Measurements from ENCODE around the gene NDRG2. TPM values are rescaled to one million over a fixed set of nuclear protein-coding genes. Genes with fewer than 3 reads are reported as not detected.

The NDRG2 gene
- total RNA-seq, 1 donor, result not detected

GRCh38 chr14:21060614-21061346, 35.9 kb upstream of the NDRG2 start:
- no peak for DNase-seq (ENCODE audit: low read depth)
- no peak overlapping the region for H3K4me3 ChIP-seq (ENCODE audit: low read depth, low read length)
- no peak for TF ChIP-seq CTCF (IDR thresholded peaks at IDR 0.05; ENCODE audit: insufficient read depth, low read depth, low read length)

GRCh38 chr14:21059842-21060613, 35.2 kb upstream of the NDRG2 start:
- no peak for DNase-seq (ENCODE audit: low read depth)
- TF ChIP-seq CTCF (IDR thresholded peaks at IDR 0.05; ENCODE audit: insufficient read depth, low read depth, low read length), result no peak
- H3K4me3 ChIP-seq (ENCODE audit: low read depth, low read length), result no peak overlapping the region

- no peak for TF ChIP-seq CTCF (IDR thresholded peaks at IDR 0.05; ENCODE audit: insufficient read depth, low read depth, low read length)
- H3K4me3 ChIP-seq (ENCODE audit: low read depth, low read length), result no peak overlapping the region
- DNase-seq (ENCODE audit: low read depth), result no peak
Observed at GRCh38 chr14:21058903-21059302, 34.0 kb upstream of the NDRG2 start.

GRCh38 chr14:21057803-21058675, 33.2 kb upstream of the NDRG2 start, which contains the start of gene RNASE8:
TSS of gene RNASE8 (plus strand) at chr14:21057822. CDS start at chr14:21057893, 71 bp downstream.
- peak; percentile 15 for TF ChIP-seq CTCF (IDR thresholded peaks at IDR 0.05; ENCODE audit: insufficient read depth, low read depth, low read length)
- no peak for DNase-seq (ENCODE audit: low read depth)
- H3K4me3 ChIP-seq (ENCODE audit: low read depth, low read length), result no peak within 1 kb of the TSS

- no peak for TF ChIP-seq CTCF (IDR thresholded peaks at IDR 0.05; ENCODE audit: insufficient read depth, low read depth, low read length)
- no peak for DNase-seq (ENCODE audit: low read depth)
Observed at GRCh38 chr14:21056520-21057163, 31.8 kb upstream of the NDRG2 start.

More at GRCh38 chr14:21056520-21057163, 31.8 kb upstream of the NDRG2 start:
- no peak overlapping the region for H3K4me3 ChIP-seq (ENCODE audit: low read depth, low read length)

All from fibroblast of villous mesenchyme (primary cell).